ENCODE data around the gene RPL13. TPM values are rescaled to one million over a fixed set of nuclear protein-coding genes. Genes with fewer than 3 reads are reported as not detected.
"Not testable (repeated sequence)": the region's sequence is repeated elsewhere in the genome, so short reads cannot be mapped to it uniquely, and the experiment has no call there.

Gene RPL13
- total and polyA plus RNA-seq, 3 donors from 2014 or later = 1,947 to 3,862 (median 1,952) TPM

DNA sequence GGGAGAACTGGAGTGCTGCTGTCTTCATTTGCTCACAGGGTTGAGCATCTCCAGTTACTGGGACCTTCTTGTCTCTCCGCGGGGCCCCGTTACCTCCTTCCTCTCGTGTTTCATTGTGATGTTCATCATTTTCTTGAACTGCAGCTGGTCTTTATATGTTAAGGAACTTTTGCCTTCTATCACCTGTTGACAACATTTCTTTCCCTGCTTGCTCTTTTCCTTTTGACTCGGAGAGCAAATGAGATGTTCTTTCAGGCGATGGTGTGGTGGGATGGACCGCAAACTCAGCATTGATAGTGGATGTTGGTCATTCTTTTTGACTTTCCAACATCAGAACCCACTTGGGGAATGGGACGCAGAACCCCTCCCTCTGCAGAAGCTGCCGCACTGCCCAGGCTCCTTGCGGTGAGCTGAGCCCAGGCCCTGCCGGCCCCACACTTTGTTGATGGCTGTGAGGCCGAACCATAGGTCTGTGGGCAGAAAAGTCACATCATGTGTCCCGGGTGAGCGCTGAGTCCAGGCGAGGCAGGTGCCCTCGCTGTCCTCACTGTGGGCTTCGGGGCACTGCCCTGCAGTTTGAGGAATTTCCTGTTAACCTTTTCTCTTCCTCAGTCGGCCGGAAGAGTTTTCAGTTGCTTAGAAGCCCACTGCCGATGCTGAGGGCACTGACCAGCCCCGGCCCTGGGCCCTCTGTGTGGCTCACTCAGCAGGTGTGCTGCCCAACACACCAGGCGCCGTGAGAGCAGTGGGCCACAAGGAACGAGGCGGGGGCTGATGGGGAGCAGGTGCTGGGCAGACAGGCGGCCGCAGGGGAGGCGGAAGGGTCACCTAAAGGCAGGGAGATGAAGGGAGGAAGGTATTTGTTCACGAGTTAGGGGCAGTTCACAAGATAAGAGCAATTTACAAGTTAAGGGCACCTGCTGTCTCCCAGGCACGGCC lies 7.4 kb downstream of the RPL13 start:
- no peak for DNase-seq
- no peak overlapping the region for H3K27ac ChIP-seq
- WGBS, 2 donors = 89% methylated on average over 25 to 30 of the region's 30 CpGs
- no peak overlapping the region for H3K4me3 ChIP-seq
- H3K36me3 ChIP-seq (ENCODE audit: low read depth, missing control alignments) = no peaks in the 10 kb centered on the region
- no peaks in the 10 kb centered on the region for H3K9me3 ChIP-seq
- TF ChIP-seq, protein P1, sequence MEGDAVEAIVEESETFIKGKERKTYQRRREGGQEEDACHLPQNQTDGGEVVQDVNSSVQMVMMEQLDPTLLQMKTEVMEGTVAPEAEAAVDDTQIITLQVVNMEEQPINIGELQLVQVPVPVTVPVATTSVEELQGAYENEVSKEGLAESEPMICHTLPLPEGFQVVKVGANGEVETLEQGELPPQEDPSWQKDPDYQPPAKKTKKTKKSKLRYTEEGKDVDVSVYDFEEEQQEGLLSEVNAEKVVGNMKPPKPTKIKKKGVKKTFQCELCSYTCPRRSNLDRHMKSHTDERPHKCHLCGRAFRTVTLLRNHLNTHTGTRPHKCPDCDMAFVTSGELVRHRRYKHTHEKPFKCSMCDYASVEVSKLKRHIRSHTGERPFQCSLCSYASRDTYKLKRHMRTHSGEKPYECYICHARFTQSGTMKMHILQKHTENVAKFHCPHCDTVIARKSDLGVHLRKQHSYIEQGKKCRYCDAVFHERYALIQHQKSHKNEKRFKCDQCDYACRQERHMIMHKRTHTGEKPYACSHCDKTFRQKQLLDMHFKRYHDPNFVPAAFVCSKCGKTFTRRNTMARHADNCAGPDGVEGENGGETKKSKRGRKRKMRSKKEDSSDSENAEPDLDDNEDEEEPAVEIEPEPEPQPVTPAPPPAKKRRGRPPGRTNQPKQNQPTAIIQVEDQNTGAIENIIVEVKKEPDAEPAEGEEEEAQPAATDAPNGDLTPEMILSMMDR (IDR thresholded peaks at IDR 0.05) = no peak
- TF ChIP-seq POLR2A (IDR thresholded peaks at IDR 0.05) = no peak
- intact Hi-C loops (cut with DNase I; ENCODE audit: low total_unique reads) = no loop called here
- no peaks in the 10 kb centered on the region for H3K27me3 ChIP-seq
- peaks cover 16% of the 10 kb centered on the region for H3K4me1 ChIP-seq

DNA sequence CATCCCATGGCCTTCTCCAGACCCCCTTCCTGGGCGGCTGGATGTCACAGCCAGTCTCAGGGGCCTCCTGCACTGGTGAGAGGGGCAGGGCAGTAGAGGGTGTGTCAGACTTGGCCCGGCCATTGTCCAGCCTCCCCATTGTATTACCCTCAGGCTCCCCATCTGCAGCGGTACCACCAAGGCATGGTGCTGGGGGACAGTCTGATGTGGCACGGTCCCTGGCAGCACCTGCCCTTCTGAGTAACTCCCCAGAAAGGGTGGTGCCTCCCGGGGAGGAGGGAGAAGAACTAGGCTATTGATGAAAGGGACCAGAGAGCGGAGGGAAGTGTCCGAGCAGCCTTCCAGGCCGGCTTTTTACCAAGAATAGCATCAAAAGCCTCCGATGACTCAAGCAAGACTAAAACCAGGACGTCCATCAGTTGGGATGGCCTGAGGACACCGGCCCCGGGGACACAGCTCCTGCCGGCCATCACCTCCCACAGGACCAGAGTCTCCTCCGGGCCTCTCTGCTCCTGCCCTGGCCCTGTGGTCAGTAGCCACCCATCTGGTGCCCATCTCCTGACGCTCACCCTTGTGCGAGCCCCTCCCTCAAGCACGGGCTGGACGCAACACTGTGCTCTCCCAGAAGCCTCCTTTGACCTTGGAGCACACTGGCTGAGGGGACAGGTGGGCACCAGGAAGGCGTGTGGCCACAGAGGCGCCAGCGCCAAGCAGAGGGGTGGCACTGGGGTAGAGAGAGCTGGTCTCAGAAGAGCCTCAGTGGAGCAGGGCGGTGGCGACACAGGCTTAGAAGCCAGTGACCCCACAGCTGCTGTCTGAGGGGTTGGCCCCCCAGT lies 9.2 kb downstream of the RPL13 start:
- H3K36me3 ChIP-seq (ENCODE audit: low read depth, missing control alignments) = no peaks in the 10 kb centered on the region
- no peak overlapping the region for H3K4me3 ChIP-seq
- peaks cover 22% of the 10 kb centered on the region for H3K4me1 ChIP-seq
- intact Hi-C loops (cut with DNase I; ENCODE audit: low total_unique reads) = no loop called here
- H3K27me3 ChIP-seq = no peaks in the 10 kb centered on the region
- 80 to 87% methylated on average over 12 to 23 of the region's 23 CpGs for whole genome bisulfite sequencing, 2 donors
- no peak for DNase-seq
- H3K9me3 ChIP-seq = no peaks in the 10 kb centered on the region
- TF ChIP-seq, protein P1 (IDR thresholded peaks at IDR 0.05) = no peak
- TF ChIP-seq POLR2A (IDR thresholded peaks at IDR 0.05) = no peak
- no peak overlapping the region for H3K27ac ChIP-seq

DNA sequence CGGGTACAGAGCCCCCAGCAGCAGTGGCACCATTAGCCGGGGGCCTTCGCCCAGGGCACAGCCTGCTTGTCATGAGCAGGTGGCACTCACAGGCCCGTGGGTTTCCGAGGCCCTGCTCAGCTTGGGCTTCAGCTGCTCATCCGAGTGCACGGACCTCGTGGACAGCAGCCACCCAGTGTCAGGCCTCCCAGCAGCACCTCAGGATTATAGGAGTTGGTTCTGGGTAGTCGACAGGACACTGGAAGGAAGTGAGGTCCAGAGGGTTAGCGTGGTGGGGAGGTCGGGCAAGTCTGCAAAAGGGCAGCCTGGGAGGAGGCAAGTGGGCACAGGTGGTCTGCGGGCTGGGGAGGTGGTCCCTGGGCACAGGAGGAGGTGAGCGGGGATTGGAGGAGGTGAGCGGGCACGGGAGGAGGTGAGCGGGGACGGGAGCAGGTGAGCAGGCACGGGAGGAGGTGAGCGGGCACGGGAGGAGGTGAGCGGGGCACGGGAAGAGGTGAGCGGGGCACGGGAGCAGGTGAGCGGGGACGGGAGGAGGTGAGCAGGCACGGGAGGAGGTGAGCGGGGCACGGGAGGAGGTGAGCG lies 10.0 kb downstream of the RPL13 start:
- 86 to 88% methylated on average over 22 to 29 of the region's 30 CpGs for WGBS, 2 donors
- Histone ChIP-seq H3K4me1 (peaks cover 21% of the 10 kb centered on the region), H3K27me3 (no peaks in the 10 kb centered on the region)

DNA sequence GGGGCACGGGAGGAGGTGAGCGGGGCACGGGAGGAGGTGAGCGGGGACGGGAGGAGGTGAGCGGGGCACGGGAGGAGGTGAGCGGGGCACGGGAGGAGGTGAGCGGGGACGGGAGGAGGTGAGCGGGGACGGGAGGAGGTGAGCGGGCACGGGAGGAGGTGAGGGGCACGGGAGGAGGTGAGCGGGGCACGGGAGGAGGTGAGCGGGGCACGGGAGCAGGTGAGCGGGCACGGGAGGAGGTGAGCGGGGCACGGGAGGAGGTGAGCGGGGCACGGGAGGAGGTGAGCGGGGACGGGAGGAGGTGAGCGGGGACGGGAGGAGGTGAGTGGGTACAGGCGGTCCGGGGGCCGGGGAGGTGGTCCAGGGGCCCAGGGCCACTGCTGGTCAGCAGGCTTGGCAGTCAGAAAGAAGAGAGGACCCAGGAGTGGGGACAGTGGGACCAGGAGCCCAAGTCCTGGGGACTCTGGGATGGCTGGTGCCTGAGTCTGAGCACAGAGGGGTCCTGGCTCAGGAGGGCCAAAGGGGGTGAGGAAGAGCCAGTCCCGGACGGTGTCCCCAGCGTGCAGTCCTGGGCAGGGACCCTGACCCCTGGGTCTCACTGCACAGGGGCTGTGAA lies 10.6 kb downstream of the RPL13 start:
- DNase-seq; H3K9me3 ChIP-seq; H3K4me3 ChIP-seq; H3K27ac ChIP-seq; H3K27me3 ChIP-seq; H3K36me3 ChIP-seq (ENCODE audit: low read depth, missing control alignments); intact Hi-C loops (cut with DNase I; ENCODE audit: low total_unique reads): not testable (repeated sequence)
- 82 to 86% methylated on average over 19 to 32 of the region's 36 CpGs for WGBS, 2 donors
- peaks cover 17% of the 10 kb centered on the region for H3K4me1 ChIP-seq

More for the DNA sequence above, 10.0 kb downstream of the RPL13 start:
- Histone ChIP-seq H3K9me3 (no peaks in the 10 kb centered on the region), H3K27ac (no peak overlapping the region), H3K4me3 (no peak overlapping the region), H3K36me3 (ENCODE audit: low read depth, missing control alignments) (no peaks in the 10 kb centered on the region)
- intact Hi-C loops (cut with DNase I; ENCODE audit: low total_unique reads) = no loop called here
- TF ChIP-seq POLR2A (IDR thresholded peaks at IDR 0.05) = no peak
- TF ChIP-seq, protein P1 (IDR thresholded peaks at IDR 0.05) = no peak
- DNase-seq = no peak
